Measurements from ENCODE around the gene CDKN2AIPNL. TPM values are rescaled to one million over a fixed set of nuclear protein-coding genes. Genes with fewer than 3 reads are reported as not detected.

Gene CDKN2AIPNL
- total RNA-seq, 1 donor from 2014 or later: 6.0 TPM

DNA sequence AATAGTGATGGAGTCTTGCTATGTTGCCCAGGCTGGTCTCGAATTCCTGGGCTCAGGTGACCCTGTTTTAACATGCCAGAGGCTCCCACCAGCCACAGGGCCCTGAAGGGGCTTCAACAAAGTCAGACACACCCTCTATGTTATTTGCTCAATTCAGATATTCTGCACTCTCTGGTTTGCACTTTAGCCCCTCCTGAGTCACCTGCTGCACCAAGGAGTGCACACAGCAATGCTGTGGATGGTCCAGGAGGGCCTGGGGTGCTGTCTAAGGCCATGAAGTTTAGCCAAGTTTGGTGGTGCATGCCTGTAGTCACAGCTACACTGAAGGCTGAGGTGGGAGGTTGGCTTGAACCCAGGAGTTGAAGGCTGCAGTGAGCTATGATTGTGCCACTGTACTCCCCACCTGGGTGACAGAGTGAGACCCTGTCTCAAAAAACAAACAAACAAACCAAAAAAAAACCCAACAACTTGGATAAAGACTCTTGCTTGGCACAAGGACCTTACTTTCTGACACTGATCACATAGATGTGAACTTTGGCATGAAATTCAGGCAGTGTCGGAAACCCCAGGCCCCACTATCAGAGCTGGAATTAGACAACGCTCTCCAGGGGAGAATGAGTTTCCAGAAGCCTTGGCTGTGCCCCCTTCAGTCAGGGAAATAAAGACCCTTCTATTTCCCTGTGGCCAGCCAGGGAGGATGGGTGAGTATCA is 39.7 kb upstream of the CDKN2AIPNL start:
- no peaks in the 10 kb centered on the region for H3K27me3 ChIP-seq
- H3K27ac ChIP-seq: no peak overlapping the region
- no peak for TF ChIP-seq CTCF (IDR thresholded peaks at IDR 0.05)
- DNase-seq (ENCODE audit: low spot score in 2 of 2): no peak
- intact Hi-C loops (cut with DNase I): no loop called here
- H3K9me3 ChIP-seq: no peaks in the 10 kb centered on the region
- H3K4me3 ChIP-seq: no peak overlapping the region
- no peaks in the 10 kb centered on the region for H3K36me3 ChIP-seq
- no peaks in the 10 kb centered on the region for H3K4me1 ChIP-seq

DNA sequence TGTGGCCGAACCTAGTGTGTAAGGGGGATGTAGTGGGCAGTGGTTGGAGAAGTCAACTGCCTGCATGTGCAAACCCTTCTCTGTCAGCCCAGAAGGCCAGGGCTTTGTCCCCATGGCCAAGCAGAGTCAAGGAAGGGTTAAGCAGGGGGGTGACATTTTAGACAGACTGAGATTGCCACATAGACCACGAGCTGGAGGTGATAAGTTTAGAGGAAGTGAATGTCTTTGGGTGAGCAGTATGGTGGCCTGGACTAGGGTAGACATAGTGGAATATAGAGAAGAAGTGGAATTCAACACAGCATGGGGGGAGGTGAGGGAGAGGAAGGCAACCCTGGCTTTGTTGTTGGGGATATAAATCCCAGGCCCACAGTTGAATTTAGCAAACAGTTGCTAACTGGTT is 38.7 kb upstream of the CDKN2AIPNL start:
- no peaks in the 10 kb centered on the region for H3K4me1 ChIP-seq
- no peaks in the 10 kb centered on the region for H3K36me3 ChIP-seq
- no peak overlapping the region for H3K4me3 ChIP-seq
- TF ChIP-seq CTCF (IDR thresholded peaks at IDR 0.05): no peak
- intact Hi-C loops (cut with DNase I): no loop called here
- H3K27me3 ChIP-seq: no peaks in the 10 kb centered on the region
- H3K9me3 ChIP-seq: no peaks in the 10 kb centered on the region
- no peak overlapping the region for H3K27ac ChIP-seq
- no peak for DNase-seq (ENCODE audit: low spot score in 2 of 2)

DNA sequence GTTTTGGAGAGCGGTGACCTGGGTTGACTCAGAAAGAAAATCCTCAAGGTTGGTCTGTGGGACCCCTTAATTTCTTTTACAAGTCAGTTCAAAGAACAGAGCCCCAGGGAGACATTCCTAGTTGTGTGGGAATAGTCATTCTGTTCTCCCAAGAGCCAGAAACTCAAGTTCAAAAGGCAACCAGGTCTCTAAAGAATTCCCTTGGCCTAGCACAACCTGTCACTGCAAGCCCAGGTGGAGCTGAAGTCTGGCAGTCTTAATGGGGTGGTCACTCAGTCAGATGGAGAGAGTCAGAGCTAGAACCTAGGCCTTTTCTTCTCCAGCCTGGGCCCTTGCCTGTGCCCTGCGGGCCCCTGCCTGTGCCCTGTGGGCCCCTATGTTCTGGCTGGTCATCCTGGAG is 37.5 kb upstream of the CDKN2AIPNL start:
- TF ChIP-seq CTCF (IDR thresholded peaks at IDR 0.05): no peak
- Histone ChIP-seq H3K4me1 (no peaks in the 10 kb centered on the region), H3K27ac (no peak overlapping the region), H3K4me3 (no peak overlapping the region), H3K27me3 (no peaks in the 10 kb centered on the region), H3K36me3 (no peaks in the 10 kb centered on the region), H3K9me3 (no peaks in the 10 kb centered on the region)
- intact Hi-C loops (cut with DNase I): no loop called here
- no peak for DNase-seq (ENCODE audit: low spot score in 2 of 2)

DNA sequence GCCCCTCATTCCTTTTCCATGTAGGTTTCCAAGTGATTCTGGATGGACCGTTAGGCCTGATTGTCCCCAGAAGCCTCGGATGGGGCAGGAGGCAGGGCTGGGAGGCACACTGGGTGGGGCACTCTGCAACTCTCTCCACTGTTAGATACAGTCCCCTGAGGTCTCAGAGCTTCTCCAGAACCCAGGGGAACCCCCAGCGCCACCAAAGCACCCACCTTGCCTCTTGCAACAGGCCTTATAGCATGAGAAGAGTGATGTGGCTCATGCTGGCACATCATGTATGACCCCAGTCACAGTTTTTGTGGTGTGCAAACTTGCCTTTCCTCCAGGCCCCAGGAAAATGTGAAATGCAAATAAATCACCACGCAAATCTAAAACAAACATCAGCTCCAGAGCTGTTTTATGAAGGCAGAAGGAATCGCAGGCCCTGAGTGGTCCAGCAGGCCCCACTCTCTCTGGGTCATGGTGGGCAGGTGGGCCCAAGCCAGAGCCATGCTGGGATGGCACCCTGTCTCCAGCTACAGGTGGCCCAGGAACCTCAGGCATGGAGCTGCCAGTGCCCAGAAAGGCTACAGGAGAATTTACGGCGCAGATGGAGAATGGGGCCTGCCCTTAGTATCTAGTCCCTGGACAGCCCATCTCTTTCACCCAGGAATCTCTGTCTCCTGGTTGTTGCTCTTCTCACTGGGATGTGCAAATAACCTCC is 36.3 kb upstream of the CDKN2AIPNL start:
- intact Hi-C loops (cut with DNase I): no loop called here
- no peaks in the 10 kb centered on the region for H3K36me3 ChIP-seq
- H3K27me3 ChIP-seq: no peaks in the 10 kb centered on the region
- TF ChIP-seq CTCF (IDR thresholded peaks at IDR 0.05): no peak
- H3K4me1 ChIP-seq: no peaks in the 10 kb centered on the region
- H3K4me3 ChIP-seq: no peak overlapping the region
- no peaks in the 10 kb centered on the region for H3K9me3 ChIP-seq
- no peak for DNase-seq (ENCODE audit: low spot score in 2 of 2)
- no peak overlapping the region for H3K27ac ChIP-seq

GRCh38 chr5:134446938-134447337 is 35.3 kb upstream of the CDKN2AIPNL start:
- DNase-seq (ENCODE audit: low spot score in 2 of 2): no peak
- no peak overlapping the region for H3K4me3 ChIP-seq
- no peaks in the 10 kb centered on the region for H3K9me3 ChIP-seq
- no peaks in the 10 kb centered on the region for H3K36me3 ChIP-seq
- no peak for TF ChIP-seq CTCF (IDR thresholded peaks at IDR 0.05)
- no peaks in the 10 kb centered on the region for H3K4me1 ChIP-seq
- H3K27me3 ChIP-seq: no peaks in the 10 kb centered on the region
- H3K27ac ChIP-seq: no peak overlapping the region
- intact Hi-C loops (cut with DNase I): no loop called here

All from ascending aorta (tissue), 2 donors.